ENCODE data around the gene PRKCB. TPM values are rescaled to one million over a fixed set of nuclear protein-coding genes. Genes with fewer than 3 reads are reported as not detected.

Gene PRKCB
- total and polyA plus RNA-seq, 2 of the 8 experiments (the other 6 are each of a cell fraction or from before 2014, with no cell fraction given) = 7.1 to 12.1 TPM

DNA sequence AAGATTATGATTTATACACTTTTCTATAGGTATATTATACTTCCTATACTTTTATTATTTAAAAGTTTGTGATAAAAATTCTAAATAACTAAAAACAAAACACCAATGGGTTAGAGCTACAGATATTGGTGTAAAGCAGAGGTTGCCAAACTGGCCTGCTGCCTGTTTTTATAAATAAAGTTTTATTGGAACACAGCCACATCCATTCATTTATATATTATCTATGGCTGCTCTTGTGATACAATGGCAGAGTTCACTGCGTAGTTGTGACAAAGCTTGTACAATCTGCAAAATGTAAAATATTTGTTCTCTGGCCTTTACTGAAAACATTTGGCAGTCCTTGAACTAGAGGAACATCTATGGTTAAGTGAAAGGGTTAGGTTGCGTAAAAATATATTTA lies 208.7 kb downstream of the PRKCB start (continued):
- TF ChIP-seq SP4 (IDR thresholded peaks at IDR 0.05; ENCODE audit: low read length) = no peak
- no peak for TF ChIP-seq RNF2 (IDR thresholded peaks at IDR 0.05; ENCODE audit: borderline replicate concordance, low read depth, low read length, missing control alignments, poor library complexity, severe bottlenecking)
